Memory B cell (primary cell): ENCODE data around the gene LURAP1L.
"Not testable (repeated sequence)": the region's sequence is repeated elsewhere in the genome, so short reads cannot be mapped to it uniquely, and the experiment has no call there.

ENCODE experiments used
- ATAC-seq: fragments of 150-1000 bp; cut with Tn5 transposase; 2 replicates; pipeline ENCODE4 v1.10.0; 2021; ENCODE audit warnings: low read depth, mild to moderate bottlenecking, moderate library complexity
- DNase-seq, 2 donors: peaks; one replicate each; pipeline ENCODE4 v3.0.0; 2022; ENCODE audit warnings: low spot score in 2 of 2
- H3K27ac Mint-ChIP-seq: one replicate; pipeline ENCODE4 v1.8.0; 2022; ENCODE audit warnings: mild to moderate bottlenecking, moderate library complexity, mixed read lengths
- H3K27me3 Mint-ChIP-seq: one replicate; pipeline ENCODE4 v1.8.0; 2022; ENCODE audit warnings: mixed read lengths
- H3K36me3 Mint-ChIP-seq: one replicate; pipeline ENCODE4 v1.8.0; 2022; ENCODE audit warnings: mild to moderate bottlenecking, mixed read lengths
- H3K4me1 Mint-ChIP-seq: one replicate; pipeline ENCODE4 v1.8.0; 2022; ENCODE audit warnings: mixed read lengths
- H3K4me3 Mint-ChIP-seq: one replicate; pipeline ENCODE4 v1.8.0; 2022; ENCODE audit warnings: mild to moderate bottlenecking, moderate library complexity, mixed read lengths
- H3K9me3 Mint-ChIP-seq: one replicate; pipeline ENCODE4 v1.8.0; 2022; ENCODE audit warnings: mixed read lengths

LURAP1L gene

GRCh38 chr9:12843735-12844134 lies 68.9 kb downstream of the LURAP1L start:
- no peak overlapping the region for H3K27ac Mint-ChIP-seq
- no peaks in the 10 kb centered on the region for H3K4me1 Mint-ChIP-seq
- DNase-seq, result no peak
- no peaks in the 10 kb centered on the region for H3K36me3 Mint-ChIP-seq
- no peak overlapping the region for H3K4me3 Mint-ChIP-seq
- no peaks in the 10 kb centered on the region for H3K27me3 Mint-ChIP-seq
- ATAC-seq, result no peak
- peaks cover 2% of the 10 kb centered on the region for H3K9me3 Mint-ChIP-seq

- H3K4me1 Mint-ChIP-seq, result no peaks in the 10 kb centered on the region
- H3K4me3 Mint-ChIP-seq, result no peak overlapping the region
- no peaks in the 10 kb centered on the region for H3K27me3 Mint-ChIP-seq
- no peak overlapping the region for H3K27ac Mint-ChIP-seq
- H3K36me3 Mint-ChIP-seq, result no peaks in the 10 kb centered on the region
- no peak for DNase-seq
- H3K9me3 Mint-ChIP-seq, result no peaks in the 10 kb centered on the region
- ATAC-seq, result no peak
These were observed 71.2 kb downstream of the LURAP1L start for GRCh38 chr9:12846035-12846434.

- DNase-seq, result no peak
- no peak for ATAC-seq
- peaks cover 2% of the 10 kb centered on the region for H3K9me3 Mint-ChIP-seq
- H3K27me3 Mint-ChIP-seq, result no peaks in the 10 kb centered on the region
- H3K27ac Mint-ChIP-seq, result no peak overlapping the region
- H3K36me3 Mint-ChIP-seq, result no peaks in the 10 kb centered on the region
- H3K4me3 Mint-ChIP-seq, result no peak overlapping the region
- no peaks in the 10 kb centered on the region for H3K4me1 Mint-ChIP-seq
These were observed 72.7 kb downstream of the LURAP1L start for GRCh38 chr9:12847561-12847960.

- no peaks in the 10 kb centered on the region for H3K4me1 Mint-ChIP-seq
- no peak overlapping the region for H3K4me3 Mint-ChIP-seq
- H3K27me3 Mint-ChIP-seq, result no peaks in the 10 kb centered on the region
- H3K9me3 Mint-ChIP-seq, result peaks cover 2% of the 10 kb centered on the region
- H3K36me3 Mint-ChIP-seq, result no peaks in the 10 kb centered on the region
- no peak overlapping the region for H3K27ac Mint-ChIP-seq
- no peak for DNase-seq
- ATAC-seq, result no peak
These were observed 74.7 kb downstream of the LURAP1L start for GRCh38 chr9:12849486-12850003.

GRCh38 chr9:12851341-12852090 lies 76.7 kb downstream of the LURAP1L start:
- DNase-seq, result no peak
- Mint-ChIP-seq H3K9me3 (peaks cover 3% of the 10 kb centered on the region), H3K4me1 (no peaks in the 10 kb centered on the region), H3K36me3 (no peaks in the 10 kb centered on the region), H3K4me3 (no peak overlapping the region), H3K27ac (no peak overlapping the region), H3K27me3 (no peaks in the 10 kb centered on the region)
- no peak for ATAC-seq

- no peaks in the 10 kb centered on the region for H3K36me3 Mint-ChIP-seq
- H3K4me1 Mint-ChIP-seq, result no peaks in the 10 kb centered on the region
- no peak for DNase-seq
These were observed 78.2 kb downstream of the LURAP1L start for GRCh38 chr9:12853051-12853450.

GRCh38 chr9:12854221-12854620 lies 79.4 kb downstream of the LURAP1L start:
- no peak for ATAC-seq
- no peak for DNase-seq
- H3K27ac Mint-ChIP-seq, result no peak overlapping the region
- H3K4me3 Mint-ChIP-seq, result no peak overlapping the region
- H3K4me1 Mint-ChIP-seq, result no peaks in the 10 kb centered on the region
- H3K27me3 Mint-ChIP-seq, result no peaks in the 10 kb centered on the region
- no peaks in the 10 kb centered on the region for H3K36me3 Mint-ChIP-seq
- peaks cover 4% of the 10 kb centered on the region for H3K9me3 Mint-ChIP-seq

More at GRCh38 chr9:12853051-12853450, 78.2 kb downstream of the LURAP1L start:
- no peaks in the 10 kb centered on the region for H3K27me3 Mint-ChIP-seq
- no peak overlapping the region for H3K27ac Mint-ChIP-seq
- no peak overlapping the region for H3K4me3 Mint-ChIP-seq
- no peak for ATAC-seq
- H3K9me3 Mint-ChIP-seq, result peaks cover 4% of the 10 kb centered on the region

- DNase-seq (no peak), ATAC-seq (no peak)
- H3K9me3 Mint-ChIP-seq, result peaks cover 4% of the 10 kb centered on the region
- no peaks in the 10 kb centered on the region for H3K36me3 Mint-ChIP-seq
- no peak overlapping the region for H3K4me3 Mint-ChIP-seq
- no peak overlapping the region for H3K27ac Mint-ChIP-seq
- H3K27me3 Mint-ChIP-seq, result no peaks in the 10 kb centered on the region
- H3K4me1 Mint-ChIP-seq, result no peaks in the 10 kb centered on the region
These were observed 80.2 kb downstream of the LURAP1L start for GRCh38 chr9:12855066-12855465.

GRCh38 chr9:12856603-12857002 lies 81.8 kb downstream of the LURAP1L start:
- Mint-ChIP-seq H3K36me3 (no peaks in the 10 kb centered on the region), H3K27me3 (no peaks in the 10 kb centered on the region), H3K4me3 (no peak overlapping the region), H3K27ac (no peak overlapping the region), H3K9me3 (peaks cover 2% of the 10 kb centered on the region), H3K4me1 (no peaks in the 10 kb centered on the region)
- DNase-seq (no peak), ATAC-seq (no peak)

- Mint-ChIP-seq H3K27me3 (no peaks in the 10 kb centered on the region), H3K4me3 (no peak overlapping the region), H3K27ac (no peak overlapping the region), H3K9me3 (peaks cover 2% of the 10 kb centered on the region), H3K4me1 (no peaks in the 10 kb centered on the region), H3K36me3 (no peaks in the 10 kb centered on the region)
- ATAC-seq, result no peak
- DNase-seq, result no peak
These were observed 85.0 kb downstream of the LURAP1L start for GRCh38 chr9:12859704-12860251.

- Mint-ChIP-seq H3K9me3 (peaks cover 2% of the 10 kb centered on the region), H3K4me3 (no peak overlapping the region), H3K36me3 (no peaks in the 10 kb centered on the region), H3K27ac (no peak overlapping the region), H3K27me3 (no peaks in the 10 kb centered on the region), H3K4me1 (no peaks in the 10 kb centered on the region)
- ATAC-seq (no peak), DNase-seq (no peak)
These were observed 86.2 kb downstream of the LURAP1L start for GRCh38 chr9:12860998-12861397.

- Mint-ChIP-seq H3K36me3 (no peaks in the 10 kb centered on the region), H3K27ac (no peak overlapping the region), H3K4me3 (no peak overlapping the region), H3K9me3 (peaks cover 2% of the 10 kb centered on the region), H3K4me1 (no peaks in the 10 kb centered on the region), H3K27me3 (no peaks in the 10 kb centered on the region)
- no peak for ATAC-seq
- no peak for DNase-seq
These were observed 88.0 kb downstream of the LURAP1L start for GRCh38 chr9:12862611-12863410.

GRCh38 chr9:12863618-12864017 lies 88.8 kb downstream of the LURAP1L start:
- ATAC-seq (no peak), DNase-seq (no peak)
- Mint-ChIP-seq H3K4me3 (no peak overlapping the region), H3K9me3 (peaks cover 7% of the 10 kb centered on the region), H3K27ac (no peak overlapping the region), H3K27me3 (no peaks in the 10 kb centered on the region), H3K36me3 (no peaks in the 10 kb centered on the region), H3K4me1 (no peaks in the 10 kb centered on the region)

- not testable (repeated sequence) for H3K4me1 Mint-ChIP-seq, H3K27me3 Mint-ChIP-seq
These were observed 90.6 kb downstream of the LURAP1L start for GRCh38 chr9:12865380-12865779.

More at GRCh38 chr9:12865380-12865779, 90.6 kb downstream of the LURAP1L start:
- not testable (repeated sequence) for H3K27ac Mint-ChIP-seq, H3K36me3 Mint-ChIP-seq, H3K9me3 Mint-ChIP-seq, H3K4me3 Mint-ChIP-seq, DNase-seq, ATAC-seq
